ENCODE data around the gene SPI1.
"Not testable (repeated sequence)": the region's sequence is repeated elsewhere in the genome, so short reads cannot be mapped to it uniquely, and the experiment has no call there.

The SPI1 gene

GRCh38 chr11:47337229-47337924 is 41.0 kb downstream of the SPI1 start:
- no peaks in the 10 kb centered on the region for H3K9me3 ChIP-seq (ENCODE audit: control insufficient read depth, insufficient read depth, low read length)
- no peak for DNase-seq (ENCODE audit: low read depth, low spot score)
- WGBS (ENCODE audit: insufficient coverage, insufficient read length) = no CpG with 5 or more reads among the region's 34 CpGs

DNA sequence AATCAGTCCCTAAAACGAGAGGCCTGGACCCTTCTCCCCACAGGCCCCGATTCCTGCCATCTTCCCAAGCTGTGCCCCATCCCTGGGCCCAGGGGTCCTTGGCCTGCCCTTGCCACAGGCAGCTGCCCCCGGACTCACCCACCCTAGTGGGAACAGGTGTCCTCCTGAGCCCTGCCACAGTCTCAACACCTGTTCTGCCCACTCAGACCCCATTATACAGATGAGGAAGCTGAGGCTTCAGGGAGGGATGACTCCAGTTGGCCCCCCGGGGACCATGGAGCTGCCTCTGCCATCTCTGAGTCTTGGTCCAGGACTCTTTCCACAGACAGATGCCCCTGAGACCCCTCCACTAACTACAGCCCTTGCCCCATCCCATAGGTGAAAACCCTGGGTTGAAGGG is 41.8 kb downstream of the SPI1 start:
- H3K4me3 ChIP-seq (ENCODE audit: low read length) = no peak overlapping the region
- H3K4me1 ChIP-seq (ENCODE audit: control insufficient read depth, insufficient read depth, low read length) = no peaks in the 10 kb centered on the region
- H3K9me3 ChIP-seq (ENCODE audit: control insufficient read depth, insufficient read depth, low read length) = no peaks in the 10 kb centered on the region
- no peak overlapping the region for H3K27ac ChIP-seq (ENCODE audit: low read length)
- DNase-seq (ENCODE audit: low read depth, low spot score) = no peak
- no peaks in the 10 kb centered on the region for H3K27me3 ChIP-seq (ENCODE audit: control insufficient read depth, insufficient read depth, low read length)
- no peaks in the 10 kb centered on the region; the same call in 1 of the 2 replicates for H3K36me3 ChIP-seq (ENCODE audit: control insufficient read depth, insufficient read depth, low read length)
- WGBS (ENCODE audit: insufficient coverage, insufficient read length) = no CpG with 5 or more reads among the region's 4 CpGs

More at GRCh38 chr11:47337229-47337924, 41.0 kb downstream of the SPI1 start:
- H3K27me3 ChIP-seq (ENCODE audit: control insufficient read depth, insufficient read depth, low read length) = no peaks in the 10 kb centered on the region
- no peak overlapping the region for H3K4me3 ChIP-seq (ENCODE audit: low read length)
- no peaks in the 10 kb centered on the region for H3K4me1 ChIP-seq (ENCODE audit: control insufficient read depth, insufficient read depth, low read length)
- no peak overlapping the region for H3K27ac ChIP-seq (ENCODE audit: low read length)
- no peaks in the 10 kb centered on the region; the same call in 1 of the 2 replicates for H3K36me3 ChIP-seq (ENCODE audit: control insufficient read depth, insufficient read depth, low read length)

DNA sequence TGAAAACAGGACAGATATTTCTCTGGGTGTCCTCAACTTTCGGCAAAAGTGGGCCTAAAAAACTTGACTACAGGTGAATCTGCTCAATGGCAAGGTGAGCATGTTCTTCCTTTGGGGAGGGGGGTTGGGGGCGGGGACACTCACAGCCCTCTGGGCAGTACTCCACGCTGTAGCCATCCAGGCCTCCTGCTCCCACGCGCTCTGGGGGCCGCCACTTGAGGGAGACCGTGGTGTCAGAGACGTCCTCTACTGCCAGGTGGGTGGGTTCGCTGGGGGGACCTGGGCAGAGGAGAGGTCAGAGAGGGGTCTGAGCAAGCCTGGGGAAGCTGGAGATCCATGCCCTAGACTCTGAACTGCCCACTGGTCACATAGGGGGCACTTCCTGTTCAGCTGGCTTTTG is 42.6 kb downstream of the SPI1 start:
- Histone ChIP-seq H3K9me3 (ENCODE audit: control insufficient read depth, insufficient read depth, low read length) (no peaks in the 10 kb centered on the region), H3K36me3 (ENCODE audit: control insufficient read depth, insufficient read depth, low read length) (no peaks in the 10 kb centered on the region; the same call in 1 of the 2 replicates), H3K4me3 (ENCODE audit: low read length) (no peak overlapping the region), H3K4me1 (ENCODE audit: control insufficient read depth, insufficient read depth, low read length) (no peaks in the 10 kb centered on the region), H3K27me3 (ENCODE audit: control insufficient read depth, insufficient read depth, low read length) (no peaks in the 10 kb centered on the region), H3K27ac (ENCODE audit: low read length) (no peak overlapping the region)
- WGBS (ENCODE audit: insufficient coverage, insufficient read length) = no CpG with 5 or more reads among the region's 9 CpGs
- DNase-seq (ENCODE audit: low read depth, low spot score) = no peak

DNA sequence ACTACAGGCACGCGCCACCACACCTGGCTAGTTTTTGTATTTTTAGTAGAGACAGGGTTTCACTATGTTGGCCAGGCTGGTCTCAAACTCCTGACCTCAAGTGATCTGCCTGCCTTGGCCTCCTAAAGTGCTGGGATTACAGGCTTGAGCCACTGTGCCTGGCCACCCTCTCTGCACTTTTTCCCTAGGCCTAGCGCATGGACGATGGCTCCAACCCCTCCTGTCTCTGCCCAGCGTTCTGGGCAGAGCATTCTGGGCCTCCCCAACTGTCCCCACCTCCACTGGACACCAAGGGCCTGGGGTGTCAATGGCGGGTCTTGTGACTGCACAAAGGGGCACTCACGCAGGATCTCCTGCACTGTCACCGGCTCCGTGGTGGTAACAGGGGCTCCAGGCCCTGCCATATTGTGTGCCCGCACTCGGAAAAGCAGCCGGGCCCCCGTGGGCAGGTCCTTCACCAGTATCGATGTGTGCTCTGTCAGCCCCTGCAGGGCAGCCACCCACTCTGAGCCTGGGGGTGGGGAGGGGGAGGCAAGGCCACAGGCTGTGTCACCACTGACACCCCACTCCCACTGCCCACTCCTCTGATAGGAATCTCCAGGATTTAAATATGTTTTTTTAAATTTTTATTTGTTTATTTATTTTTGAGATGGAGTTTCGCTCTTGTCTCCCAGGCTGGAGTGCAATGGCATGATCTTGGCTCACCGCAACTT is 43.5 kb downstream of the SPI1 start:
- WGBS (ENCODE audit: insufficient coverage, insufficient read length) = no CpG with 5 or more reads among the region's 16 CpGs
- not testable (repeated sequence) for H3K27me3 ChIP-seq (ENCODE audit: control insufficient read depth, insufficient read depth, low read length); DNase-seq (ENCODE audit: low read depth, low spot score); H3K27ac ChIP-seq (ENCODE audit: low read length); H3K9me3 ChIP-seq (ENCODE audit: control insufficient read depth, insufficient read depth, low read length); H3K4me1 ChIP-seq (ENCODE audit: control insufficient read depth, insufficient read depth, low read length); H3K4me3 ChIP-seq (ENCODE audit: low read length); H3K36me3 ChIP-seq (ENCODE audit: control insufficient read depth, insufficient read depth, low read length)

GRCh38 chr11:47333886-47334443 is 44.4 kb downstream of the SPI1 start:
- no CpG with 5 or more reads among the region's 8 CpGs for WGBS (ENCODE audit: insufficient coverage, insufficient read length)

DNA sequence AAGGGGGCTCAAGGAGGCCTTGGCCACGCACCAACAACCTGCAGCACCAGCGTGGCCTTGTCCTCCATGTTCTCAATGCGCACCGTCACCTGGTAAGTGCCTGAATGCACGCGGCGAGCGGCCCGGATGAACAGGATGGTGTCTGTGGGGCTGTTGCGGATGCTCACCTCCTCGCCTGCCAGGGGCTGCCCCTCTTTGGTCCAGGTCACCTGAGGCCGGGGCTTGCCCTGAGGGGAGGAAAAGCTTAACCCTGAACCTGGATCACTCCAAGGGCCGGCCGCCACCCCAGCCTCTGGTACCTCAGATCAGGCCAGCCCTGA is 44.9 kb downstream of the SPI1 start:
- no peak overlapping the region for H3K4me3 ChIP-seq (ENCODE audit: low read length)
- DNase-seq (ENCODE audit: low read depth, low spot score) = no peak
- no CpG with 5 or more reads among the region's 14 CpGs for WGBS (ENCODE audit: insufficient coverage, insufficient read length)
- no peaks in the 10 kb centered on the region for H3K27me3 ChIP-seq (ENCODE audit: control insufficient read depth, insufficient read depth, low read length)
- peaks cover 6% of the 10 kb centered on the region for H3K36me3 ChIP-seq (ENCODE audit: control insufficient read depth, insufficient read depth, low read length)
- no peaks in the 10 kb centered on the region for H3K9me3 ChIP-seq (ENCODE audit: control insufficient read depth, insufficient read depth, low read length)
- H3K27ac ChIP-seq (ENCODE audit: low read length) = no peak overlapping the region
- no peaks in the 10 kb centered on the region for H3K4me1 ChIP-seq (ENCODE audit: control insufficient read depth, insufficient read depth, low read length)

More at GRCh38 chr11:47333886-47334443, 44.4 kb downstream of the SPI1 start:
- H3K36me3 ChIP-seq (ENCODE audit: control insufficient read depth, insufficient read depth, low read length) = peaks cover 3% of the 10 kb centered on the region
- H3K9me3 ChIP-seq (ENCODE audit: control insufficient read depth, insufficient read depth, low read length) = no peaks in the 10 kb centered on the region
- H3K4me3 ChIP-seq (ENCODE audit: low read length) = no peak overlapping the region
- no peaks in the 10 kb centered on the region for H3K27me3 ChIP-seq (ENCODE audit: control insufficient read depth, insufficient read depth, low read length)
- H3K4me1 ChIP-seq (ENCODE audit: control insufficient read depth, insufficient read depth, low read length) = no peaks in the 10 kb centered on the region
- H3K27ac ChIP-seq (ENCODE audit: low read length) = no peak overlapping the region
- DNase-seq (ENCODE audit: low read depth, low spot score) = no peak

DNA sequence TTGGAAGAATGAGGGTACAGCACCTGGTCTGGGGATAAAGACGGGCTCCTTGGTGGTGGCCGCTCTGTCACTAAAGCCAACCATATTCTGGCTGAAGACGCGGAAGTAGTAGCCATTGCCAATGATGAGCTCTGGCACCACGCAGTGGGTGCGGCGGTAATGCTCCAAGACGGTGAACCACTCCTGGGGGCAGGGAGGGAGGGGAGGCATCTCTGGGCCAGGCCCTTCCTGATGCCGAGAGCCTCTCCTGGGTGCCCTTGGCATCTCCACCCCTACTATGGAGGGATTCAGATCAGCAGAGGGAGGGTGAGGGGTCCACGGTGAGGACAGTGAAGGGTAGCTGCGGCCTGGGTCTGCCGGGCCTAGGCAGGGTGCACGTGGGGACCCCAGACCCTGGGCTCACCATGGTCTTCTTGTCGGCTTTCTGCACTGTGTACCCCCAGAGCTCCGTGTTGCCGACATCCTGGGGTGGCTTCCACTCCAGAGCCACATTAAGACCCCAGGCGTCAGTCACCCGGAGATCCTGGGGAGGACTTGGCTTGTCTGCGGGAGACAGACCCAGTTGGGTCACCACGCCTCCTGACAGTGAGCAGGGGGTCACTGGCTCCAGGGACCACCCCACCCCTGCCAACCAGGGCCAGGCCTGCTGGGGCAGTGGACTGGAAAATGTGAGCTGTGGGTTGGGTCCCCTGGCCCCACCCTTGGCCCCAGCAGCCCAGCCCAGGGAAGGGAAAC is 45.4 kb downstream of the SPI1 start:
- Histone ChIP-seq H3K36me3 (ENCODE audit: control insufficient read depth, insufficient read depth, low read length) (peaks cover 7% of the 10 kb centered on the region), H3K27ac (ENCODE audit: low read length) (no peak overlapping the region)
- no CpG with 5 or more reads among the region's 20 CpGs for WGBS (ENCODE audit: insufficient coverage, insufficient read length)

GRCh38 chr11:47332303-47332711 is 46.0 kb downstream of the SPI1 start:
- Histone ChIP-seq H3K9me3 (ENCODE audit: control insufficient read depth, insufficient read depth, low read length) (no peaks in the 10 kb centered on the region), H3K4me1 (ENCODE audit: control insufficient read depth, insufficient read depth, low read length) (no peaks in the 10 kb centered on the region), H3K4me3 (ENCODE audit: low read length) (no peak overlapping the region), H3K36me3 (ENCODE audit: control insufficient read depth, insufficient read depth, low read length) (peaks cover 10% of the 10 kb centered on the region), H3K27ac (ENCODE audit: low read length) (no peak overlapping the region), H3K27me3 (ENCODE audit: control insufficient read depth, insufficient read depth, low read length) (no peaks in the 10 kb centered on the region)
- WGBS (ENCODE audit: insufficient coverage, insufficient read length) = no CpG with 5 or more reads among the region's 13 CpGs
- no peak for DNase-seq (ENCODE audit: low read depth, low spot score)

More for the DNA sequence above, 45.4 kb downstream of the SPI1 start:
- Histone ChIP-seq H3K4me1 (ENCODE audit: control insufficient read depth, insufficient read depth, low read length) (no peaks in the 10 kb centered on the region), H3K4me3 (ENCODE audit: low read length) (no peak overlapping the region), H3K27me3 (ENCODE audit: control insufficient read depth, insufficient read depth, low read length) (no peaks in the 10 kb centered on the region), H3K9me3 (ENCODE audit: control insufficient read depth, insufficient read depth, low read length) (no peaks in the 10 kb centered on the region)
- DNase-seq (ENCODE audit: low read depth, low spot score) = no peak

DNA sequence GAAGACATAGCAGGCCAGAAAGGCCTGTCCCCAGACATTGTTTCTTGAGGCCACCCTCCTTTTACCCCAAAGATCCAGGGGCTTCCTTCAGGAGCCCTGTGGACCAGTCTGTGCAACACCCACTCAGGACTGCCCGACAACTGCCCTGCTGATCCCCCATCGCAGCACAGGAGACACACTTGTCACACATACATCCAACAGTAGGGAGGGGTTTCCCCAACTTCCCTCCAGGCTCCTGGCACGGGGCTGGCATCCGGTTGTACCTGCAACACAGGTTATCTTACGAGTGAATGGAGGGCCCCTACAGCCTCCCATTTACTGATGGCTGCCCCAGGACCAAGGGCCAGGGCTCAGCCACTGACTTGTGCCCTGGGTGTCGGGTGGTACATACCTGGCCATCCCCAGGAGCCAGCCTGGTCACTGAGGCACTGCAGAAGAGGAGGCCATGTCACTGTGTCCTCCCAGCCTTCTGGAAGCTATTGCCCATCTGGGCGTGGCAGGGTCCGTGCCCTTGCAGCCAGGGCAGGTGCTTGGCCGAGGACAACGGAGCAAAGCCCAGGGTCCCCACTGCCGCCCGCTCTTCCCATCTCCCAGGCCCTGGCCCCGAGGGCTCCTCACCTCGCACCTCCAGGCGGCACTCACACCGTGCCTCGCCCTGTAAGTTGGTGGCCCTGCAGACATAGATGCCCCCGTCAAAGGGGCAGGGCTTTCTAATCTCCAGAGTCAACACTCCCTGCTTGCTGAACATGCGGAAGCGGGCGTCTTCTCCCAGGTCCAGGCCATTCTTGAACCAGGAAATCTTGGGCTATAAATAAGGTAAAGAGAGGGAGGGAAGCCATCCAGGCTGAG is 46.7 kb downstream of the SPI1 start:
- no peaks in the 10 kb centered on the region for H3K9me3 ChIP-seq (ENCODE audit: control insufficient read depth, insufficient read depth, low read length)
- DNase-seq (ENCODE audit: low read depth, low spot score) = no peak
- H3K27me3 ChIP-seq (ENCODE audit: control insufficient read depth, insufficient read depth, low read length) = no peaks in the 10 kb centered on the region
- no peaks in the 10 kb centered on the region for H3K4me1 ChIP-seq (ENCODE audit: control insufficient read depth, insufficient read depth, low read length)
- no peak overlapping the region for H3K4me3 ChIP-seq (ENCODE audit: low read length)
- peaks cover 13% of the 10 kb centered on the region for H3K36me3 ChIP-seq (ENCODE audit: control insufficient read depth, insufficient read depth, low read length)
- WGBS (ENCODE audit: insufficient coverage, insufficient read length) = no CpG with 5 or more reads among the region's 21 CpGs
- H3K27ac ChIP-seq (ENCODE audit: low read length) = no peak overlapping the region
